ENCODE data around the gene FAM47B.

FAM47B gene

DNA sequence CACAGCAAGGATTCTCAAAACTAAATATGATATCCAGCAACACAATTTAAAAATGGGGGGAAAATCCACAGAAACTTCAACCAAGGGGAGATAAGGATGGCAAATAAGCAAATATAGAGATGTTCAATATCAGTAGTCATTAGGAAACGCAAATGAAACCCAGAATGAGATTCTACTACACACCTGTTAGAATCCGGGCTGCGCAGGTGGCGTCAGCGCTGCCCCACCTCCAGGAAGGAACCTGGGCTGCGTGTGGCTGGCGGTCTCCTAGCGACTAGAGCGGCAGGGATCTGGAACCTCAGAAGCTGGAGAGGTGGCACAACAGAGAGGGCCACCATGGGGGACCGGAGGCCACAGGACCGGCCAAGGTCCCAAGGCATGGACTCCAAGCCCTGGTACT lies at the start of gene FAM47B:
Gene FAM47B, plus strand, starts transcription at position 301 of the 400 bp plus-strand sequence. Its CDS starts 36 bp downstream, at position 337.
- no peak for DNase-seq (ENCODE audit: low read depth in 1 of 2, low spot score in 1 of 2)

- no peak for DNase-seq (ENCODE audit: low read depth in 1 of 2, low spot score in 1 of 2)
These were observed 48.9 kb upstream of the FAM47B start for GRCh38 chrX:34893741-34894140.

- DNase-seq (ENCODE audit: low read depth in 1 of 2, low spot score in 1 of 2), result no peak
These were observed 41.9 kb upstream of the FAM47B start for GRCh38 chrX:34900691-34901090.

DNA sequence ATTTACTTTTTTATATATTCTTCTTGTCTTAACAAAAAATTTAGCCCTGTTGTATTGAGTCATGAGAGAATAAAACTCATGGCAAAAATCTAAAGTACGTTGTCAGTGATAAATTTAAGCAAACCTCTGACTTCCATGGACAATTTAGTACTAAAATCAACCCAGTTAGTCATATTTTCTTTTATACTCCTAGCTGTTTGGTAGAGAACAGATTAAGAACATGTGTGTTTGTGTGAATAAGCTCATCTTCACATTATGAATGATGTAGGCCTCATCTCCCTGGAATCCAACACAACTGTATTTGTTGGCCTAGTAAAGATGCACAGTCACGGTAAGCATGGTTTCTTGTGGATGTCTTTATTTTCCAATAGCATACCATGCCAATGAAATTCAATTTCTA lies 40.8 kb upstream of the FAM47B start:
- no peak for DNase-seq (ENCODE audit: low read depth in 1 of 2, low spot score in 1 of 2)

- no peak for DNase-seq (ENCODE audit: low read depth in 1 of 2, low spot score in 1 of 2)
These were observed 39.3 kb upstream of the FAM47B start for GRCh38 chrX:34903316-34903715.

GRCh38 chrX:34909151-34909550 lies 33.4 kb upstream of the FAM47B start:
- no peak for DNase-seq (ENCODE audit: low read depth in 1 of 2, low spot score in 1 of 2)

DNA sequence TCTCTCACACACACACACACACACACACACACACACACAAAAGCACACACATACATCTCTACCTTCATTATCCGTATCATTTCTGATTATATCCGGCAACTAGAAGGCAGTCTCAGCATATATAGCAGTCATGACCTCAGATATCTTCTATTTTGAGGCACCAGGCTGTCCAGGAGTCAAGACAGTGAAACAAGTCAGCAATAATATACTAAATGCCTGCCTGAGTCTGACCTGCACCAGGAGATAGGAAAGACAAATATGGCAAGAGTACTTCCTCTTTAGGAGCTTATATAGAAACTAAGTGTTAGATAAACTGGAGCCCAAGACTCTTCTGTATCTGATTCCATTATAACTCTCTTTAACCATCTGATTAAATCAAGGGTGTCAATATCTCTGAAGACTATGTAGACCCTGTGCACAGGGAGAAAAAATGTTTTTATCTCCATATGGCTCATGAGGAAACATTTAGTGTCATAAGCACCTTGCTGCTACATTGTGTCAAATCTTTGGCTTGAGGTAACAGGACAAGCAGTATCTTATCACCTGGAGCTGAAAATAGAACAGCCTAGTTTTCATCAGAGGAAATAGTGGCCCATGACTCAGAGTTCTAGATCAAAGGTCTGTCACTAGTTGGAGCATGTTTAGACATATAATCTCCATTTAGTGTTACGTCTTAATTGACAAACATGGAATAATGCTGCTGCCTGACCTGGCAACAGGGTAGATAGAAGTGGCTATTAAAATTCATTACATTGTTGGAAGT lies 27.0 kb upstream of the FAM47B start:
- DNase-seq (ENCODE audit: low read depth in 1 of 2, low spot score in 1 of 2), result no peak

DNA sequence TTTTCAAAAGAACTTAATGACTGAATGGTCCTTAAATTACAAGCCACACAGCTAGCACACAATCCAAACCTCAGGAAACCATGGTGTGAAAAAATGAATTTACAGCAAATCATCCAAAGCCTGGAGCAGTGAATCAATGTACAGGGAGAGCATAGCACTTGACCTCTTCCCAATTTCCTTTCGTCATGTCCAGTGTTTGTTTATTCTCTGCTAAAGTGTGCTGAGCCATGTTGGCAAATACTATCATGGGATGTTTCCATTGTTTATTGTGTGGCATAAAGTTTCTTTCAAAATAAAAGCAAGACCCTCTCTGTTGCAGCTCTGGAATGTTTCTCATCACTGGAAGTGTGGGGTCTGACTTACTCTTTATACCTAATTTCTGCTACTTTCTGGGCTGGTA lies 25.4 kb upstream of the FAM47B start:
- DNase-seq (ENCODE audit: low read depth in 1 of 2, low spot score in 1 of 2), result no peak

DNA sequence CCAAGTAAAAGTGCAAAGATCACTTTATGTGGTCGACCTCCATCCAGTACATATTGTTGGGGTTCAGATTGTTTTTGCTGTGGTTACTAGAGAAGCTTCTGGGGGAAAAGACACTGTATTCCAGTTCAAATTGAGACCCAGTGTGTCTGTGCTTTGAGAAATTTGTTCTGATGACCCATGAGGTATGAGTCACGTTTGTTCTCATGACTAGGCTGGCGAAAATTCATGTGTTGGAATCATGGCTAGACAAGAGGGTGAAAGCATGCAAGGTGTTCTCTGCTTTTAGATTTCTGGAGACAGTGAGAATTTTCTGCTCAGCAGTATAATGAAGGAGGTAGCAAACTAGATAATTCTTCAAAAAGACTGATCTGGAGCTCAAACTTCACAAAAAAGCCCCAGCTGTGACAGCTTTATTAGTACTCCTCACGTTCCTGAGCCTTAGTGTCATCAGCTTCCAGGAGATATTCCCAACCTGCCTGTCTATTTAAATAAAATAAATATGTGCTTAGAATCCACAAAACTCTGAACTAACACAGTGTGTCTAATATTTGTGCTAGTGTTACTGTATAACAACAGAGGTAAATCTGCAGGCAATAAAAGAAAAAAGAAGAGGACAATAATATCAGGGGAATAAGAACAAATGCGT lies 24.4 kb upstream of the FAM47B start:
- no peak for DNase-seq (ENCODE audit: low read depth in 1 of 2, low spot score in 1 of 2)

- DNase-seq (ENCODE audit: low read depth in 1 of 2, low spot score in 1 of 2), result no peak
These were observed 23.7 kb upstream of the FAM47B start for GRCh38 chrX:34918856-34919255.

DNA sequence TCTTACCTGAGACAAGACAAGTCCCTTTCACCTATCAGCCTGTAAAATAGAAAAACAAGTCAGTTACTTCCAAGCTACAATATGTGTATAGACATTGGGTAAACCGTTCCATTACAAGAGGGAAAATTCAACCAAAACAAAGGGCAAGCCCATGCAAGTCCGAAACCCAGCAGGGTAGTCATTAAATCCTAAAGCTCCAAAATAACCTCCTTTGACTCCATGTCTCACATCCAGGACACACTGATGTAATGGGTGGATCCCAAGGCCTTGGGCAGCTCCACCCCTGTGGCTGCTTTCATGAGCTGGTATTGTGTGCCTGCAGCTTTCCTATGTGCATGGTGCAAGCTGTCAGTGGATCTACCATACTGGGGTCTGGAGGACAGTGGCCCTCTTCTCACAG lies 14.7 kb upstream of the FAM47B start:
- no peak for DNase-seq (ENCODE audit: low read depth in 1 of 2, low spot score in 1 of 2)

- DNase-seq (ENCODE audit: low read depth in 1 of 2, low spot score in 1 of 2), result no peak
These were observed 639 bp downstream of the FAM47B start for GRCh38 chrX:34943235-34943634.

DNA sequence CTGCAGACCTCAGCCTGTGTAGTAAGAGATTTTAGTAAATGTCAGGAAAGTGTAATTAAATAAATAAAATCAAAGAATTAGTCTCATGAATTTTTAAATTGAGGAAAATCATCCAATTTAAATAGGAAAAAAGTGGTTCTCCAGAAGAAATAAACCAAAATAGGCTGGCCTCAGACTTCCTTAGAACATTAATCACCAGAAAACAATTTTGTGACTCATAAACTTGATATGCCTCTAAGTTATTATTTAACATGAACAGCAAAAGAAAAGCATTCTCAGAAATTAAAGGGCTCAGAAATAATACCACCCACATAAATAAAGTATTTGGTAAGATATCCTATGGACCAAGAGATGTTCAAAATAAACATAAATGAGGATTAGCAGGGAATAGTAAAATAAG lies 14.3 kb downstream of the FAM47B start:
- no peak for DNase-seq (ENCODE audit: low read depth in 1 of 2, low spot score in 1 of 2)

DNA sequence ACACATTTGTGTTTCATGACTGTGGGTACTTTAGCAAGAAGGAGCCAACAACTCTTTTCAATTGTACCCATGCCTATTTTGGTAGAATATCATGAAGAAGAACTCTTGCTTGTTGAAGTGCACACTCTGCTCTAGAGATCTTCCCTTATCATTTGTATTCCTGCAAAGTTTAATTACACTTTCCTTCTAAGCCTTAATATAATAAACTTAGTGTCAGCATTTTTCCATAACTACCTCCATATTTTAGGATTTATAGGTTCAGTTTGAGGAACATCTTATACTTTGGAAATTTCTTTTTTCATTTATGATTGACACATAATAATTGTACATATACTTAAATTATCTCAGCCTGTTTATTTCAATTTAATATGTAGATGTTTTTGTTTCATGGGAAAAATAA lies 19.1 kb downstream of the FAM47B start:
- no peak for DNase-seq (ENCODE audit: low read depth in 1 of 2, low spot score in 1 of 2)

GRCh38 chrX:34972206-34972605 lies 29.6 kb downstream of the FAM47B start:
- DNase-seq (ENCODE audit: low read depth in 1 of 2, low spot score in 1 of 2), result no peak

GRCh38 chrX:34978171-34978570 lies 35.6 kb downstream of the FAM47B start:
- DNase-seq (ENCODE audit: low read depth in 1 of 2, low spot score in 1 of 2), result no peak

DNA sequence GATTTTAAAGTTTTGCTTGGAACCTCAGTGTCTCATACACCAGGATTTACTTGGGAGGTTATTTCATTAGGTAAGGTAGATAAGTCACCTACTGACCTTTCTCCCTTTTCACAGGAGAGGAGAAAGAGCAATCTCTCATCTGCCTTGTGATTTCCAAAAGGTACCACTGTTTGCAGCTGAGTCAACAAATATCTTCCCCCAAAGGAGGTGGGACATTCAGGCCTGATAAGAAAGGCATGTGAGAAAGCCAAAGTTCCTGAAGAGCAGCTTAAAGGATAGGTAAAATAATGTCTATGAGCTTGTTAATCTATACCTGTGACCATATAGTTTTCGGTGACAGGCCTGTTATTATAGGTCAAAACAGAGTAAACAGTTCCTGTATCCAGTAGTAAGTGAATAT lies 45.0 kb downstream of the FAM47B start:
- no peak for DNase-seq (ENCODE audit: low read depth in 1 of 2, low spot score in 1 of 2)

All from activated CD4-positive, alpha-beta T cell treated with anti-CD3 and anti-CD28 coated beads, Interleukin-2, amount 50 U/mL, for 24 hours (primary cell).